Superior temporal gyrus (tissue), 1 donor: ENCODE results near the gene C1S.
"Not testable (repeated sequence)": the region's sequence is repeated elsewhere in the genome, so short reads cannot be mapped to it uniquely, and the experiment has no call there.

Source experiments
- DNase-seq: peaks from one replicate; pipeline ENCODE4 v3.0.0-alpha.2; 2016; ENCODE audit errors: extremely low spot score

C1S gene

GRCh38 chr12:7060353-7060954 is at the start of gene C1S:
TSS of gene C1S (plus strand) at chr12:7060718. CDS start at chr12:7061913, 1,195 bp downstream.
- peak; percentile 39 for DNase-seq

DNA sequence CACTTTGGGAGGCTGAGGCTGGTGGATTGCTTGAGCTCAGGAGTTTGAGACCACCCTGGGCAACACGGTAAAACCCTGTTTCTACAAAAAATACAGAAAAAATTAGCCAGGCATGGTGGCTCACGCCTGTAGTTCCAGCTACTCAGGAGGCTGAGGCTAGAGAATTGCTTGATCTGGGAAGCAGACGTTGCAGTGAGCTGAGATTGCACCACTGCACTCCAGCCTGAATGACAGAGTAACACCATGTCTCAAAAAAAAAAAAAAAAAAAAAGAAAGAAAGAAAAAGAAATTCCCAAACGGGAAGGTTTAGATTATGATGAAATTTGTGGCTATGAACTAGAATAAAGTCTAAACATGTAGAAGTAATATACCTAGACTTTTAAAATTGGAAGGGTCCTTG is 49.1 kb upstream of the C1S start:
- DNase-seq: not testable (repeated sequence)

DNA sequence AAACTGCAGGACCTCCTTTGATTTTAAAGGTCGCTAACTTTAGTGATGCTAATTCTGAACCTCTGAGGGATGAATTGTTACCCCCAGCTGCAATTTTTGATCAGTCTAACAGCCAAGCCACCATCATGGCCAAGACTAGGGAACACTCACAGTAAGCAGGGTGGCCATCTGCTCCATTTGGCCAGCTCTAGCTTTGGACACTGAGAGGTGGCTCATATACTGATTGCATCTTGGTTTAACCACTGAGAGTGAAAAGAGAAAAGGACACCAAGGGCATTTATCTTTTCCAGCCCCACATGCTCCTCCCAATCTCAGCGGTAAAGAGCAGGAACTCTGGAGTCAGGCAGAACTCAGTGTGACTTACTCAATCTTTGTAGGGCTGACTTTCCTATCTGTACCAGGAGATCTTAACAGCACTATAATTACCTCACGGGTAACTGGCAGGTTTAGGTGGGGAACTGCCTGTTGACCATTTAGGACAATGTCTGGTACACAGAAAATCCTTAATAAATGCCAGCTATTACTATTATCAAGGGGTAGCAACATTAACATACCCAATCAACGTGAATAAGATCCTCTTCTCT is 48.4 kb upstream of the C1S start:
- no peak for DNase-seq

DNA sequence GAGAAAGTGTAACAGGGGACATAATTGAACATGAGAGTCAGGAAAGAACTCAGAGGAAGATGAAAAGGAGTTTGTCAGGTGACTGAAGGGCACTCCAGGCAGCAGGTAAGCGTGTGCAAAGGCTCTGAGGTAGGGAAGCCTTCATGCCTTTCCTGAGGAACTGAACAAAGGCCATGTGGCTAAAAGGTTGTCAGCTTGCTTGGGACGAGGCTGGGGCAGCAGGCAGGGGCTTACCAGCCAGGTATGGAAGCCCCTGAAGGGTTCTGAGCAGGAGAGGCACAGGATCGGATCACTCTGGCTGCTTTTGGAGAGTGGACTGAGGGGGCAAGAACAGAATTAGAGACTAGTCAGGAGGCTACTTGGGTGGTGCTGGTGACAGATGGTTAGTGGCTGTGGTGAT is 47.4 kb upstream of the C1S start:
- no peak for DNase-seq

- DNase-seq: no peak
Measured at GRCh38 chr12:7015555-7016370, 44.8 kb upstream of the C1S start.

GRCh38 chr12:7016958-7017571 is 43.5 kb upstream of the C1S start:
- no peak for DNase-seq

DNA sequence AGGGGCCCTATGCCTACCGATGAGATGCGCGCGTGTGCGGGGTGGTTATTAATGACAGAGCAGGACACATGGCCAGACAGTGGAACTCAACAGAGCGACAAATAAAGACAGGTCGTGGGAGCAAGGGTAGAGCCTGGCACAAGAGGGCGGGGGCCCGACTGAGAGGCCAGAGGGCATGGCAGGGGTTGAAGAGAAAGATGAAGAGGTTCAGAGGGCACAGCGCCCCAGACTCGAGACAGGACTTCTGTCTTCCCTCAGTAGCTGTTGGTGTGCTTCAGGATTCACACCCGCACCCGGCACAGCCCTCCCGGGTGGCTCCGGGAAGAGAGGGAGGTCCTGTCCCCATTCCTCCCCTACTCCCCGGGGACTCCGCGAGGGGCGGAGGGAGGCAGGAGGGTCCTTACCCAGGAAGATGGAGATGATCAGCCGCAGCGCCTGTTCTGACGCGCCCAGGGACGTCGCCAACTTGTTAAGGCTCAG is 42.6 kb upstream of the C1S start:
- DNase-seq: peak; percentile 33

DNA sequence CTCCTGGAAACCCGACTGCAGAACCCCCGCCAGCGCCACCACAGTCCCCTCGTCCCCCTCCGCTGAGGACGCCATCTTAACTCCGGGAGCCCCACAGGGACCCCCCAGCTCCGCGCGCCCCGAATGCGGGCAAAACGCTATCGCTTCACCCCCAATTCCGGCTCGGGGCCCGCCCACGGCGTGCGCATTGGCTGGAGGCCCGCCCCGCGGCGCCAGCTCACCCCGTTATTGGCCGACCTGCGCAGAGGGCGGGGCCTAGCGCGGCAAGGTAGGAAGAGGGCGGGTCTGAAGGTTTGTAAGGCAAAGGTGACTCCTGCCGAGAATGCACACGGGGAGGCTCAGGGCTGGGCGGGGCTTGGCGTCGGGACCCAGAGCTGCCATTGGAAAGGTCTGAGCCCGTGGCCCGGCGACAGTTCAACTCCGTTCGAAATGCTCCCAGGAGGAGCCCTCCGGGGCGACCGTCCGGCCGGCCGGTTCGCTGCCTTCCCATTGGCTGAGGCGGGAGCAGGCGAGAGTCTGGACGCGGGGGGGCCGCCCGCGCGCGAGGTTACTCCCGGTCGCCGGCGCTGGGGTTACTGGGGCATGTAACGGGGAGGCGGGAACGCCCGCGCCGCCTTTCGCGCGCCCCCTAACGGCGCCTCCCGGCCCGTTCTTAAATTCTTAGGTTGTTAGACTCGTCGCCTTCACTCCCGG is 42.0 kb upstream of the C1S start, which contains the start of gene LPCAT3:
Gene LPCAT3, minus strand, starts transcription at position 127 of the 693 bp plus-strand sequence. Its CDS starts 52 bp downstream, at position 75.
- peak; percentile 94 for DNase-seq

DNA sequence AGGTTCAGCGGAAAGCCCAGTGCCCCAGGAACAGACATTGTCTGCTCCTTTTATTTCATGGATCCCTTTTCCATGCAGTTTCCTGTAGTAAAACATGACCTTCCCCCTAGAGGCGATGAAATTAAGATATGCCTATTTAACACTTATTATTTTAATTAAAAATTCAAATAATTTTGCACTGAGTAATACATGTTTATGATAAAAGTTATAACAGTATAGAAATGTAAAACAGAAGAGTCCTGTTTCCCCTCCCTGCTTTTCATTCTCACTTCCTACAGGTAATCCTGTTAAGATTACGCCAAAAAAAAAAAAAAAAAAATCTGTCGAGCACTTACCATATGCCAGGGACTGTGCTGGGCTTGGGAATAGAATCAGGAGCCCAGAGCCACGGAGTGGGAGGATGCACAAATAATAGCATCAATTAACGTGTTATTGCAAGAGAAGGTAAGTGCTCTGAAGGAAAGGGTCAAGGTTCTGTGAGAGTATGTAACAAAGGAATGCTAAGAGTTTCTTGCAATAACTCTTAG is 41.4 kb upstream of the C1S start:
- no peak for DNase-seq

DNA sequence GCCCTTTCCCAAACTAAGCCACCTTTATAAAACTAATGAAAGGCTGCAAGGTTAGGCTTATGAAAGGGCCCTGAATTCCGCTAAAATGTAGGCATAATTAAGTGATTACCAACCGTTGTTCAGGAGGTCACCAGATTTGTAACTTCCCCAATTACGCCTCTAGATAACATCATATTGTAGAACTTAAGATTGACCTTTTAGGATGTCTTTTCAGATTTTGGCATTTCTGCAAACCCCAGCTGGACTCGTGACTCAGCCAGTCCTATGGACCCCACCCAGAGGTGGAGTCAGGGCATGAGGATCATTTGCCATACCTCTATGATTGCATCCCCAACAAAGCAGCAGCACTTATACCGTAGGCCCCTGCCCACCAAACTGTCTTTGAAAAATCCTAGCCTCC is 38.6 kb upstream of the C1S start:
- no peak for DNase-seq

- no peak for DNase-seq
Measured at GRCh38 chr12:7023114-7023513, 37.4 kb upstream of the C1S start.

GRCh38 chr12:7026854-7027253 is 33.7 kb upstream of the C1S start:
- no peak for DNase-seq

GRCh38 chr12:7031306-7031705 is 29.2 kb upstream of the C1S start:
- DNase-seq: no peak

- no peak for DNase-seq
Measured at GRCh38 chr12:7032990-7033389, 27.5 kb upstream of the C1S start.

- DNase-seq: no peak
Measured at GRCh38 chr12:7034464-7034863, 26.1 kb upstream of the C1S start.

DNA sequence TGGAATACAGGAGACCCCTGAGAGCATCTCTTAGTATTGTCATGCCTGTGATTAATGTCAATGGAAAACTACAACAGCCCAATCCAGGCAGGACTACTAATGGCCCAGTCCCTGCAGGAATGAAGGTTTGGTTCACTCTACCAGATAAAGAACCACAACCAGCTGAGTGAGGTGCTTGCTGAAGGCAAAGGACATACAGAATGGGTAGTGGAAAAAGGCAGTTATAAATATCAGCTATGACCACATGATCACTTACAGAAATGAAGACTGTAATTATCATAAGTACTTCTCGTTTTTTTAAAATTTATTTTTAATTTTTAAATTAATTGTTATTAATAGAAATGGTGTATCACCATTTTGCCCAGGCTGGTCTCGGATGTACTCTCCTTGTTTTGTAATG is 25.1 kb upstream of the C1S start:
- DNase-seq: no peak

GRCh38 chr12:7037411-7037810 is 23.1 kb upstream of the C1S start:
- not testable (repeated sequence) for DNase-seq

GRCh38 chr12:7038591-7038990 is 21.9 kb upstream of the C1S start:
- DNase-seq: no peak

DNA sequence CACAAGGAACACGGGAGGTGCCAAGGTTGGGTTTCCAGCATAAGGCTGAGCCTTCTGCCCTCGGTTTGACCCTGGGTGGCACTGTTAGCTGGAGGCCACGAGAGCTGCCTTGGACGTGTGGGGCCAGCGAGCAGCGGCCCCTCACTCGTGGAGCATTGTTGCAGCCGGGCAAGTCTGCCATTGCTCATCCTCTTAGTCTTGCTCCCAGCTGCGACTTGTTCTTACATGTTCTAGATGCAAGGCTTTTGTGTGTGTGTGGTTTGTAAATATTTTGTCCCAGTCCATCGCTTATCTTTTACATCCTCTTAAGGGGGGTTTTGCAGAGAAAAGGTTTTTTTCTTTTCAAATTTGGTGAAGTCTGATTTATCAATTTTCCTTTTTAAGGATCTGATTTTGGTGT is 21.1 kb upstream of the C1S start:
- no peak for DNase-seq

DNA sequence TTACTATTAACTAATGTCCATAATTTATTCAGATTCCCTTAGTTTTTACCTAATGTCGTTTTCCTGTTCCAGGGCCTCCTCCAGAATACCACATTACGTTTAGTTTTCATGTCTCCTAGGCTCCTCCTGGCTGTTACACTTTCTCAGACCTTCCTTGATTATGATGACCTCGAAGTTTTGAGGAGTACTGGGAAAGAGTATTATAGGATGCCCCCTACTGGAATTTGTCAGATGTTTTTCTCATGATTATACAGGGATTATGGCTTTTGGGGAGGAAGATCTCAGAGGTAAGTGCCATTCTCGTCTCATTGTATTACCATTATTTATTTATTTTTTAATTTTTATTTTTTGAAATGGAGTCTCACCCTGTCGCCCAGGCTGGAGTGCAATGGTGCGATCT is 17.7 kb upstream of the C1S start:
- DNase-seq: no peak

DNA sequence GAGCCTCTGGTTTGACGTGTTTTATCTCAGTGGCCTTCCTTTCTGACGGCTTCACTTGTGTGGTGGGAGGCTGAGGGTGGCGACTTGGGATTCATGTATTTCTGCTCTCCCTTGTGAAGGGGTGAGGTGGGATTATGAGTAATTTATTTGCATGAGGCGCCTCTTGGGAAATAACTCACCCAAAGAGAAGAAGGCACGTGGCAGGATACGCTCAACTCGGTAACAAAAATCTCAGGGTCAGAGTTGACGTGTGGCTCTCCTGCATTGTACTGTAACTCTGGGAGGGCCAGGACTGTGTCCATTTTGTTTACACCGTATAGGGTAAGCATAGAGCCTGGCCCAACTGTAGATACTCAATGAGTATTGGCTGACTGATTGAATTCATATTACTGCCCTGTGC is 14.6 kb upstream of the C1S start:
- no peak for DNase-seq
